Measurements from ENCODE around the gene ATP1B2. TPM values are rescaled to one million over a fixed set of nuclear protein-coding genes. Genes with fewer than 3 reads are reported as not detected.

The ATP1B2 gene
- total RNA-seq, 1 donor from 2014 or later, result 0.37 TPM

GRCh38 chr17:7611635-7612293 lies 39.0 kb upstream of the ATP1B2 start:
- peaks cover 6% of the 10 kb centered on the region for H3K27me3 Mint-ChIP-seq (ENCODE audit: insufficient read depth, low read depth)
- Histone ChIP-seq H3K27me3 (no peaks in the 10 kb centered on the region), H2AFZ (replicated peaks) (no peak overlapping the region), H3K4me1 (peaks cover 16% of the 10 kb centered on the region), H3K4me3 (peak overlapping the region; percentile 71), H3K27ac (no peak overlapping the region), H3K36me3 (no peaks in the 10 kb centered on the region), H3K9ac (no peak overlapping the region), H3K79me2 (ENCODE audit: low read depth) (peaks cover 75% of the 10 kb centered on the region), H3F3A (ENCODE audit: low read depth) (peaks cover 17% of the 10 kb centered on the region), H4K20me1 (ENCODE audit: low read depth) (peaks cover 68% of the 10 kb centered on the region), H3K4me2 (peak overlapping the region; percentile 52), H3K9me3 (ENCODE audit: low read depth) (no peaks in the 10 kb centered on the region)
- H3K36me3 Mint-ChIP-seq, result peaks cover 21% of the 10 kb centered on the region
- no peak for DNase-seq (ENCODE audit: low spot score)
- no peaks in the 10 kb centered on the region for H3K9me3 Mint-ChIP-seq
- TF ChIP-seq EZH2phosphoT487 (IDR thresholded peaks at IDR 0.05), result no peak
- TF ChIP-seq CTCF (IDR thresholded peaks at IDR 0.05), result no peak
- TF ChIP-seq EZH2 (IDR thresholded peaks at IDR 0.05), result no peak
- H3K4me3 Mint-ChIP-seq, result peak overlapping the region; percentile 34
- H3K27ac Mint-ChIP-seq, result no peak overlapping the region
- peaks cover 32% of the 10 kb centered on the region for H3K4me1 Mint-ChIP-seq

GRCh38 chr17:7612294-7612640 lies 38.5 kb upstream of the ATP1B2 start:
- Mint-ChIP-seq H3K36me3 (peaks cover 21% of the 10 kb centered on the region), H3K4me1 (peaks cover 32% of the 10 kb centered on the region), H3K4me3 (peak overlapping the region; percentile 34), H3K27ac (no peak overlapping the region), H3K27me3 (ENCODE audit: insufficient read depth, low read depth) (peaks cover 6% of the 10 kb centered on the region), H3K9me3 (no peaks in the 10 kb centered on the region)
- H3F3A ChIP-seq (ENCODE audit: low read depth), result peaks cover 17% of the 10 kb centered on the region
- peaks cover 16% of the 10 kb centered on the region for H3K4me1 ChIP-seq
- H3K27me3 ChIP-seq, result no peaks in the 10 kb centered on the region
- no peak overlapping the region for H3K27ac ChIP-seq
- H2AFZ ChIP-seq (replicated peaks), result no peak overlapping the region
- peak overlapping the region; percentile 52 for H3K4me2 ChIP-seq
- H3K36me3 ChIP-seq, result no peaks in the 10 kb centered on the region
- no peaks in the 10 kb centered on the region for H3K9me3 ChIP-seq (ENCODE audit: low read depth)
- peaks cover 63% of the 10 kb centered on the region for H4K20me1 ChIP-seq (ENCODE audit: low read depth)
- no peak for TF ChIP-seq CTCF (IDR thresholded peaks at IDR 0.05)
- TF ChIP-seq EZH2 (IDR thresholded peaks at IDR 0.05), result no peak
- no peak for TF ChIP-seq EZH2phosphoT487 (IDR thresholded peaks at IDR 0.05)
- peak overlapping the region; percentile 71 for H3K4me3 ChIP-seq
- no peak overlapping the region for H3K9ac ChIP-seq
- peaks cover 70% of the 10 kb centered on the region for H3K79me2 ChIP-seq (ENCODE audit: low read depth)
- no peak for DNase-seq (ENCODE audit: low spot score)

GRCh38 chr17:7613769-7614424 lies 36.8 kb upstream of the ATP1B2 start:
- H3K36me3 ChIP-seq, result no peaks in the 10 kb centered on the region
- Mint-ChIP-seq H3K27me3 (ENCODE audit: insufficient read depth, low read depth) (peaks cover 6% of the 10 kb centered on the region), H3K9me3 (no peaks in the 10 kb centered on the region), H3K4me3 (peak overlapping the region; percentile 95), H3K27ac (peak overlapping the region; percentile 53), H3K36me3 (peaks cover 19% of the 10 kb centered on the region), H3K4me1 (peaks cover 32% of the 10 kb centered on the region)
- no peaks in the 10 kb centered on the region for H3K27me3 ChIP-seq
- H3K4me3 ChIP-seq, result peak overlapping the region; percentile 71
- DNase-seq (ENCODE audit: low spot score), result no peak
- H4K20me1 ChIP-seq (ENCODE audit: low read depth), result peaks cover 52% of the 10 kb centered on the region
- no peaks in the 10 kb centered on the region for H3K9me3 ChIP-seq (ENCODE audit: low read depth)
- peaks cover 54% of the 10 kb centered on the region for H3K79me2 ChIP-seq (ENCODE audit: low read depth)
- peaks cover 17% of the 10 kb centered on the region for H3F3A ChIP-seq (ENCODE audit: low read depth)
- TF ChIP-seq EZH2phosphoT487 (IDR thresholded peaks at IDR 0.05) (no peak), EZH2 (IDR thresholded peaks at IDR 0.05) (no peak), CTCF (IDR thresholded peaks at IDR 0.05) (peak; percentile 12)
- H3K27ac ChIP-seq, result no peak overlapping the region
- peak overlapping the region; percentile 80 for H3K4me2 ChIP-seq
- peak overlapping the region; percentile 70 for H3K9ac ChIP-seq
- H3K4me1 ChIP-seq, result peaks cover 16% of the 10 kb centered on the region
- no peak overlapping the region for H2AFZ ChIP-seq (replicated peaks)

All from neural progenitor cell (in vitro differentiated cells).